WTC11 (cell line): ENCODE data around the gene CCDC24.

Experiments used
- SOX15 ChIP-seq: fragments of 250-450 bp; sonication (Bioruptor Pico); IDR thresholded peaks from 2 replicates; pipeline ENCODE4 v1.9.0; 2021; ENCODE audit warnings: mild to moderate bottlenecking
- TF ChIP-seq, protein P1 (sequence below): fragments of 200-600 bp; IDR thresholded peaks from 2 replicates; pipeline ENCODE4 v1.8.0; 2022; ENCODE audit warnings: antibody characterized with exemption

GRCh38 chr1:44029911-44030604 lies 38.7 kb downstream of the CCDC24 start:
- TF ChIP-seq, protein P1, sequence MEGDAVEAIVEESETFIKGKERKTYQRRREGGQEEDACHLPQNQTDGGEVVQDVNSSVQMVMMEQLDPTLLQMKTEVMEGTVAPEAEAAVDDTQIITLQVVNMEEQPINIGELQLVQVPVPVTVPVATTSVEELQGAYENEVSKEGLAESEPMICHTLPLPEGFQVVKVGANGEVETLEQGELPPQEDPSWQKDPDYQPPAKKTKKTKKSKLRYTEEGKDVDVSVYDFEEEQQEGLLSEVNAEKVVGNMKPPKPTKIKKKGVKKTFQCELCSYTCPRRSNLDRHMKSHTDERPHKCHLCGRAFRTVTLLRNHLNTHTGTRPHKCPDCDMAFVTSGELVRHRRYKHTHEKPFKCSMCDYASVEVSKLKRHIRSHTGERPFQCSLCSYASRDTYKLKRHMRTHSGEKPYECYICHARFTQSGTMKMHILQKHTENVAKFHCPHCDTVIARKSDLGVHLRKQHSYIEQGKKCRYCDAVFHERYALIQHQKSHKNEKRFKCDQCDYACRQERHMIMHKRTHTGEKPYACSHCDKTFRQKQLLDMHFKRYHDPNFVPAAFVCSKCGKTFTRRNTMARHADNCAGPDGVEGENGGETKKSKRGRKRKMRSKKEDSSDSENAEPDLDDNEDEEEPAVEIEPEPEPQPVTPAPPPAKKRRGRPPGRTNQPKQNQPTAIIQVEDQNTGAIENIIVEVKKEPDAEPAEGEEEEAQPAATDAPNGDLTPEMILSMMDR = no peak
- no peak for TF ChIP-seq SOX15 (CRISPR knock-in tag)
